HG02642 (cell line): ENCODE data around the gene KIAA0753.

Experiments
- ATAC-seq: cut with Tn5 transposase; IDR thresholded peaks from one replicate; pipeline ENCODE4 v1.9.1; 2021; ENCODE audit warnings: mild to moderate bottlenecking; ENCODE audit not compliant: unreplicated experiment, poor library complexity

Gene KIAA0753

DNA sequence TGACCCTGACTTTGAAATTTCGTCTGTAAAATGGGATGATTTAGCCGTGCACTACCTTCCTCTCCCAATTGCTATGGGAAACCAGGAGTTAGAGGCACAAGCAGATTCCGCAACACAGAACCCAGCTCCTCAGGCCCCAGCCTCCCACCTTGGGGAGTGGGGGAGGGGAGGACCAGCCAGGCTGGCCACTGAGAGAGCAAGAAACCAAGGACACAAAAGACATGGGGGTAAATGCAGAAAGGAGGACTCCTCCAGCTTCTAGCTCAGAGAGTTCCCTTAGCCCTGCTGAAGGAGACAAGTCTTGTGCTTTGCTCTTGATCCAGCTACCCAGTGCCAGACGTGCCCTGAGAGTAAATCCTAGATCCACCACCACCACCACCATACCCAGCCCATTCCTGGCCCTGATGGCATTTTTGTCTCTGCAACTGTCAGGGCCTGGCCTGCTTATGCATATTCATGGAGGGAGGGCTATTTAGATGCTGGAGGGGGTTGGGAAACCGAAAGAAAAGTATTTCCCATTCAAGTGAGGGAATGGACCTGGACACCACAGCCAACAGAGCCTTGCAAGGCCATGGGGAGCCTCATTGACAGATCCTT, 110.1 kb downstream of the KIAA0753 start:
- ATAC-seq = no peak

- ATAC-seq = no peak
Observed at GRCh38 chr17:6528557-6528956, 112.0 kb downstream of the KIAA0753 start.
